HCT116 (cell line): ENCODE measurements around the gene DIS3L2. TPM values are rescaled to one million over a fixed set of nuclear protein-coding genes. Genes with fewer than 3 reads are reported as not detected.

ENCODE experiments used
- ATAC-seq: fragments of 200-7000 bp; cut with Tn5 transposase; 2 replicates; pipeline ENCODE4 v1.9.1; 2020; ENCODE audit warnings: mild to moderate bottlenecking, moderate library complexity
- BruUV-seq: library from RNA; stranded (reverse); fragments of 400-500 nt; replicated peaks from 2 replicates; lab custom pipeline; 2021; lab: Mats Ljungman, UMichigan
- CTCF ChIA-PET: fragments of 300-600 bp; sonication (Branson Sonifier 250); formaldehyde crosslinking; loops from one replicate; lab custom pipeline; 2021; ENCODE audit warnings: antibody characterized with exemption; lab: Charles Lee
- POLR2A ChIA-PET: fragments of 300-600, 350-600 bp; sonication (Branson Sonifier 250); formaldehyde crosslinking; loops from one replicate; lab custom pipeline; 2021; ENCODE audit warnings: antibody characterized with exemption; lab: Charles Lee
- RAD21 ChIA-PET, 2 experiments: fragments of 300-600 bp; sonication (Branson Sonifier 250); formaldehyde crosslinking; loops; one replicate each; lab custom pipeline; 2023; ENCODE audit warnings: low total read pairs in 2 of 2; ENCODE audit not compliant: uncharacterized antibody in 2 of 2, unreplicated experiment in 2 of 2, low non-redundant PET in 1 of 2; lab: Charles Lee
- DNase-seq: peaks from one replicate; pipeline ENCODE4 v3.0.0-alpha.2; 2010; ENCODE audit warnings: low read depth, low spot score
- H2AFZ ChIP-seq: fragments of 200-600 bp; shearing (Covaris generic), sonication (generic); 2 replicates; pipeline ENCODE4 v1.6.1; 2017; ENCODE audit warnings: low read depth, mixed run types, mixed read lengths, antibody characterized with exemption, low read length; ENCODE audit not compliant: poor library complexity, severe bottlenecking
- H3K27ac ChIP-seq: 2 replicates; pipeline ENCODE4 v1.5.1; 2012; ENCODE audit warnings: low read depth, low read length
- H3K27me3 ChIP-seq: fragments of 200-600 bp; sonication (generic); 2 replicates; pipeline ENCODE4 v1.6.1; 2016; ENCODE audit warnings: mixed run types, low read length, mixed read lengths; ENCODE audit not compliant: insufficient read depth
- H3K36me3 ChIP-seq, 2 experiments: fragments of 200-500 bp in 1 of 2; fragments of 200-600 bp in 1 of 2; sonication (Bioruptor generic) in 1 of 2; sonication (generic) in 1 of 2; 2 replicates each; pipeline versions ENCODE4 v1.5.1 to v1.6.1; 2014 to 2016; ENCODE audit warnings: low read length in 2 of 2, inconsistent platforms in 1 of 2, mixed read lengths in 1 of 2, mixed run types in 1 of 2; ENCODE audit not compliant: insufficient read depth in 2 of 2, control insufficient read depth in 1 of 2
- H3K4me1 ChIP-seq, 2 experiments: fragments of 200-600 bp in 1 of 2; sonication (generic) in 1 of 2; 2 replicates each; pipeline versions ENCODE4 v1.5.1 to v1.6.1; 2012 to 2017; ENCODE audit warnings: low read length in 2 of 2, inconsistent platforms in 1 of 2, mild to moderate bottlenecking in 1 of 2, mixed read lengths in 1 of 2, mixed run types in 1 of 2, moderate library complexity in 1 of 2; ENCODE audit not compliant: insufficient read depth in 2 of 2, control insufficient read depth in 1 of 2
- H3K4me2 ChIP-seq: fragments of 200-600 bp; sonication (generic); 2 replicates; pipeline ENCODE4 v1.6.1; 2017; ENCODE audit warnings: mixed run types, low read length, mixed read lengths
- H3K4me3 ChIP-seq, 2 experiments: fragments of 200-600 bp in 1 of 2; sonication (generic) in 1 of 2; replicated peaks in 1 of 2; 2 replicates each; pipeline ENCODE4 v1.5.1; 2011 to 2016; ENCODE audit warnings: low read length in 2 of 2, control low read depth in 1 of 2, low read depth in 1 of 2, mild to moderate bottlenecking in 1 of 2, mixed read lengths in 1 of 2, mixed run types in 1 of 2
- H3K79me2 ChIP-seq: fragments of 200-600 bp; sonication (generic); 2 replicates; pipeline ENCODE4 v1.6.1; 2017; ENCODE audit warnings: mild to moderate bottlenecking, mixed run types, low read length, moderate library complexity, mixed read lengths; ENCODE audit not compliant: insufficient read depth
- H3K9ac ChIP-seq: fragments of 200-600 bp; sonication (generic); 2 replicates; pipeline ENCODE4 v1.6.1; 2016; ENCODE audit warnings: low read length, mixed read lengths
- H3K9me2 ChIP-seq: fragments of 200-600 bp; sonication (generic), shearing (Covaris generic); 2 replicates; pipeline ENCODE4 v1.6.1; 2017; ENCODE audit warnings: mixed run types, mild to moderate bottlenecking, moderate library complexity; ENCODE audit not compliant: insufficient read depth
- H3K9me3 ChIP-seq, 2 experiments: fragments of 200-500 bp in 1 of 2; fragments of 200-600 bp in 1 of 2; sonication (Bioruptor generic) in 1 of 2; sonication (generic) in 1 of 2; 2 replicates each; pipeline ENCODE4 v1.6.1; 2014 to 2017; ENCODE audit warnings: low read length in 2 of 2, mixed read lengths in 2 of 2, inconsistent platforms in 1 of 2, low read depth in 1 of 2, mild to moderate bottlenecking in 1 of 2, mixed run types in 1 of 2, moderate library complexity in 1 of 2; ENCODE audit not compliant: control insufficient read depth in 1 of 2, insufficient read depth in 1 of 2
- H4K20me1 ChIP-seq: fragments of 200-600 bp; sonication (generic), shearing (Covaris generic); 2 replicates; pipeline ENCODE4 v1.6.1; 2017; ENCODE audit warnings: mixed run types, mild to moderate bottlenecking, moderate library complexity; ENCODE audit not compliant: insufficient read depth
- ATF3 ChIP-seq: IDR thresholded peaks from 2 replicates; pipeline ENCODE4 v1.6.1; 2012
- CTCF ChIP-seq, 3 experiments: fragments of 200-600 bp in 1 of 3; sonication (generic) in 1 of 3; IDR thresholded peaks in 2 of 3; conservative IDR thresholded peaks in 1 of 3; 2 replicates each; pipeline ENCODE4 v1.5.1; 2012 to 2017; ENCODE audit warnings: low read depth in 2 of 3, low read length in 2 of 3, antibody characterized with exemption in 1 of 3, borderline replicate concordance in 1 of 3, control low read depth in 1 of 3, mild to moderate bottlenecking in 1 of 3, mixed read lengths in 1 of 3, mixed run types in 1 of 3, moderate library complexity in 1 of 3; ENCODE audit not compliant: insufficient read depth in 1 of 3
- ELF1 ChIP-seq: IDR thresholded peaks from 2 replicates; pipeline ENCODE4 v1.6.1; 2012; ENCODE audit warnings: low read depth, borderline replicate concordance
- JUND ChIP-seq: IDR thresholded peaks from 2 replicates; pipeline ENCODE4 v1.6.1; 2012
- POLR2A ChIP-seq: IDR thresholded peaks from 2 replicates; pipeline ENCODE4 v1.7.0; 2011; ENCODE audit warnings: borderline replicate concordance; ENCODE audit not compliant: insufficient read depth, insufficient read length; ENCODE audit errors: extremely low read depth
- POLR2AphosphoS5 ChIP-seq: IDR thresholded peaks from 2 replicates; pipeline ENCODE4 v1.6.1; 2011; ENCODE audit warnings: mild to moderate bottlenecking, low read depth, low read length, moderate library complexity
- RAD21 ChIP-seq: IDR thresholded peaks from 2 replicates; pipeline ENCODE4 v1.6.1; 2012; ENCODE audit warnings: low read depth, mild to moderate bottlenecking
- REST ChIP-seq: IDR thresholded peaks from 2 replicates; pipeline ENCODE4 v1.6.1; 2012; ENCODE audit warnings: low read depth
- SIN3A ChIP-seq: IDR thresholded peaks from 2 replicates; pipeline ENCODE4 v1.6.1; 2012; ENCODE audit warnings: low read depth
- SRF ChIP-seq: IDR thresholded peaks from 2 replicates; pipeline ENCODE4 v1.6.1; 2012; ENCODE audit warnings: low read depth
- ZBTB33 ChIP-seq: IDR thresholded peaks from 2 replicates; pipeline ENCODE4 v1.6.1; 2011; ENCODE audit warnings: mild to moderate bottlenecking, low read length, moderate library complexity; ENCODE audit not compliant: insufficient replicate concordance; ENCODE audit errors: extremely low read depth
- ZFX ChIP-seq: fragments of 450-650 bp; IDR thresholded peaks from 2 replicates; pipeline ENCODE4 v1.6.1; 2017
- ZNF274 ChIP-seq: fragments of 200-500 bp; sonication (Bioruptor generic); IDR thresholded peaks from 2 replicates; pipeline ENCODE4 v1.6.1; 2014; ENCODE audit warnings: mild to moderate bottlenecking, low read depth, low read length, inconsistent platforms
- intact Hi-C: fragments of 100-400 bp; cut with micrococcal nuclease; formaldehyde crosslinking; loops from 2 replicates; pipeline ENCODE4 v1.10.0; 2022
- total RNA-seq: library from RNA; stranded (reverse); gene quantifications from one replicate; pipeline ENCODE4 v1.2.1, GENCODE V29; 2021; ENCODE audit not compliant: unreplicated experiment

DIS3L2 gene
- total RNA-seq, 1 experiment from 2014 or later = 42.5 TPM

GRCh38 chr2:232111551-232111950, 150.0 kb downstream of the DIS3L2 start:
- BruUV-seq = no TSS peak
- Histone ChIP-seq H3K27ac (no peak overlapping the region), H3K9me2 (no peaks in the 10 kb centered on the region), H3K79me2 (no peaks in the 10 kb centered on the region), H2AFZ (no peak overlapping the region), H4K20me1 (no peaks in the 10 kb centered on the region)
- ATAC-seq = no peak
- DNase-seq = no peak
- POLR2A ChIA-PET = no interaction called here
- TF ChIP-seq SIN3A (no peak), ZBTB33 (no peak), POLR2A (no peak), CTCF (IDR thresholded peaks at IDR 0.05 in 2 of 3, conservative IDR thresholded peaks at IDR 0.05 in 1 of 3; ENCODE audit: borderline replicate concordance in 1 of 3, insufficient read depth in 1 of 3, low read depth in 2 of 3, low read length in 2 of 3) (no peak), SRF (no peak), ZFX (no peak), JUND (no peak), RAD21 (no peak), ZNF274 (no peak), POLR2AphosphoS5 (no peak), REST (no peak), ATF3 (no peak), ELF1 (no peak)
- TF ChIP-seq, all 23 proteins: peak for 0
- no peak overlapping the region for H3K4me3 ChIP-seq
- H3K9ac ChIP-seq = no peak overlapping the region
- no peaks in the 10 kb centered on the region for H3K27me3 ChIP-seq
- intact Hi-C loops = no loop called here
- H3K36me3 ChIP-seq = no peaks in the 10 kb centered on the region
- no peak overlapping the region for H3K4me2 ChIP-seq
- RAD21 ChIA-PET = no interaction called here
- H3K4me1 ChIP-seq = no peaks in the 10 kb centered on the region
- CTCF ChIA-PET = no interaction called here
- H3K9me3 ChIP-seq = no peaks in the 10 kb centered on the region
